Thyroid gland (tissue), 4 donors: ENCODE data around the gene PIP5K1C. TPM values are rescaled to one million over a fixed set of nuclear protein-coding genes. Genes with fewer than 3 reads are reported as not detected.

ENCODE experiments used
- DNase-seq, 2 donors: peaks; one replicate each; pipeline ENCODE4 v3.0.0-alpha.2; 2019
- H3K27ac ChIP-seq, 3 donors: fragments of 200-600 bp; sonication (generic); 1 replicate in 2 of 3; 2 replicates in 1 of 3; pipeline ENCODE4 v1.5.1; 2016 to 2019; ENCODE audit warnings: mild to moderate bottlenecking in 1 of 3, moderate library complexity in 1 of 3
- H3K27me3 ChIP-seq: fragments of 200-600 bp; sonication (generic); one replicate; pipeline ENCODE4 v1.5.1; 2019
- H3K36me3 ChIP-seq, 2 donors: fragments of 200-600 bp; sonication (generic); one replicate each; pipeline ENCODE4 v1.5.1; 2016 to 2019
- H3K4me1 ChIP-seq, 2 donors: fragments of 200-600 bp; sonication (generic); one replicate each; pipeline ENCODE4 v1.5.1; 2017 to 2019
- H3K4me3 ChIP-seq, 3 donors: fragments of 200-600 bp; sonication (generic); replicated peaks in 1 of 3; 1 replicate in 2 of 3; 2 replicates in 1 of 3; pipeline ENCODE4 v1.5.1; 2016; ENCODE audit warnings: mild to moderate bottlenecking in 1 of 3
- H3K9me3 ChIP-seq: fragments of 200-600 bp; sonication (generic); one replicate; pipeline ENCODE4 v1.5.1; 2017
- CTCF ChIP-seq, 6 experiments: fragments of 200-600 bp in 3 of 6; fragments of 450-650 bp in 3 of 6; sonication (generic) in 3 of 6; IDR thresholded peaks; one replicate each; pipeline ENCODE4 v1.5.1; 2016 to 2019; ENCODE audit warnings: antibody characterized with exemption in 6 of 6, mild to moderate bottlenecking in 2 of 6, inconsistent platforms in 1 of 6, moderate library complexity in 1 of 6
- POLR2A ChIP-seq, 2 donors: fragments of 450-650 bp; IDR thresholded peaks; one replicate each; pipeline ENCODE4 v1.6.1; 2017; ENCODE audit warnings: antibody characterized with exemption in 2 of 2, mild to moderate bottlenecking in 2 of 2, moderate library complexity in 1 of 2
- WGBS, 2 donors: methylation state at CpG; one replicate each; pipeline ENCODE4 v1.1.5; 2017; 5-methylcytosine and 5-hydroxymethylcytosine counted together
- intact Hi-C: fragments of 100-400 bp; cut with DNase I; formaldehyde crosslinking; loops from one replicate; pipeline ENCODE4 v1.15.1; 2023
- total RNA-seq, 4 donors: library from RNA; depleted of rRNA; stranded (reverse); fragments of >200 nt; gene quantifications; one replicate each; pipeline ENCODE4 v1.2.3, GENCODE V29; 2016

The PIP5K1C gene
- total RNA-seq, 4 donors from 2014 or later = 23.2 to 42.4 (median 35.0) TPM

- TF ChIP-seq CTCF (IDR thresholded peaks at IDR 0.05) = no peak
- TF ChIP-seq POLR2A (IDR thresholded peaks at IDR 0.05) = no peak
- Histone ChIP-seq H3K27me3 (no peaks in the 10 kb centered on the region), H3K4me3 (no peak overlapping the region), H3K4me1 (no peaks in the 10 kb centered on the region), H3K9me3 (no peaks in the 10 kb centered on the region), H3K36me3 (peaks cover 4 to 7% of the 10 kb centered on the region in 2 donors), H3K27ac (no peak overlapping the region)
- WGBS, 2 donors = 95 to 97% methylated on average over 2 of the region's 2 CpGs
- DNase-seq = no peak
- intact Hi-C loops = no loop called here
These were observed 43.2 kb upstream of the PIP5K1C start for GRCh38 chr19:3743486-3743885.

- no peaks in the 10 kb centered on the region for H3K4me1 ChIP-seq
- intact Hi-C loops = no loop called here
- H3K4me3 ChIP-seq = no peak overlapping the region
- peaks cover 14 to 19% of the 10 kb centered on the region in 2 donors for H3K36me3 ChIP-seq
- TF ChIP-seq CTCF (IDR thresholded peaks at IDR 0.05) = no peak
- no peak for TF ChIP-seq POLR2A (IDR thresholded peaks at IDR 0.05)
- DNase-seq = no peak
- 94 to 96% methylated on average over 17 to 24 of the region's 24 CpGs for WGBS, 2 donors
- H3K9me3 ChIP-seq = no peaks in the 10 kb centered on the region
- no peaks in the 10 kb centered on the region for H3K27me3 ChIP-seq
- H3K27ac ChIP-seq = no peak overlapping the region
These were observed 40.2 kb upstream of the PIP5K1C start for GRCh38 chr19:3740431-3740830.

- Histone ChIP-seq H3K27ac (no peak overlapping the region), H3K4me3 (no peak overlapping the region), H3K36me3 (peaks cover 14 to 19% of the 10 kb centered on the region in 2 donors), H3K9me3 (no peaks in the 10 kb centered on the region), H3K27me3 (no peaks in the 10 kb centered on the region), H3K4me1 (no peaks in the 10 kb centered on the region)
- TF ChIP-seq POLR2A (IDR thresholded peaks at IDR 0.05) = no peak
- no peak for TF ChIP-seq CTCF (IDR thresholded peaks at IDR 0.05)
- WGBS, 2 donors = 91% methylated on average over 26 to 31 of the region's 32 CpGs
- no peak for DNase-seq
- intact Hi-C loops = no loop called here
These were observed 38.4 kb upstream of the PIP5K1C start for GRCh38 chr19:3738477-3739220.

- no peak for TF ChIP-seq CTCF (IDR thresholded peaks at IDR 0.05)
- no peak for TF ChIP-seq POLR2A (IDR thresholded peaks at IDR 0.05)
- WGBS, 2 donors = 94 to 95% methylated on average over 9 to 10 of the region's 10 CpGs
- Histone ChIP-seq H3K27ac (no peak overlapping the region), H3K9me3 (no peaks in the 10 kb centered on the region), H3K36me3 (peaks cover 14 to 19% of the 10 kb centered on the region in 2 donors), H3K4me3 (no peak overlapping the region), H3K27me3 (no peaks in the 10 kb centered on the region), H3K4me1 (no peaks in the 10 kb centered on the region)
- DNase-seq = no peak
- intact Hi-C loops = no loop called here
These were observed 37.4 kb upstream of the PIP5K1C start for GRCh38 chr19:3737487-3738205.
